GM19035 (cell line): Measurements from ENCODE around the gene CCDC47.
"Not testable (repeated sequence)": the region's sequence is repeated elsewhere in the genome, so short reads cannot be mapped to it uniquely, and the experiment has no call there.

Experiments
- ATAC-seq: cut with Tn5 transposase; IDR thresholded peaks from one replicate; pipeline ENCODE4 v1.9.1; 2021; ENCODE audit not compliant: unreplicated experiment

Gene CCDC47

DNA sequence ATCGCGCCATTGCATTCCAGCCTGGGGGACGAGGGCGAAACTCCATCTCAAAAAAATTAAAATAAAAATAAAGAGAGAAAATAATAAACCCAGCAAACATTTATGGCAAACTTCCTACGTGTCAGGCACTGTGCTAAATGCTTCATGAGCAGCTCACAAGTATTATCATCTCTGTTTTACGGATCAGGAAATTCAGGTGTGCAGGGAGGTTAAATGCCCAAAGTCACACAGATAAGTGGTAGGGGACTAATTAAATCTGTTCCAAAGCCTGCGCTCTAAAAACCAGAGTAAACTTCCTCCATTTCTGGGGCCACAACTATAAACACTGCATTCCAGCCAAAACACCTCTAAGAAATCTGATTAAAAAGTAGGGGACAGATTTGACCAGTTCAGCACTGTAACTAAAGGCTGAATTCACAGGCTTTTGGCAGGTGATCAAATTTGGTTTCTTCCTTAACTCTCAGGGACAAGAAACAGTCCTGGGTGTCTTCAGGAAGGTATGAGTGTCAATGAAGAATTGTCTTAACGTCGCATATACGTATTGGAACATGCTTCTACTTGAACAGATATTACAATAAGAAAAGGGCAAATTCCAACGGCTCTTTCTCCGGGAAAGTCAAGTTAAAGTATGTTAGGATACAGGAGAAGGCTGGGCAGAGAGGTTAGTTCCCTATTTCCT lies 32.8 kb downstream of the CCDC47 start:
- no peak for ATAC-seq

DNA sequence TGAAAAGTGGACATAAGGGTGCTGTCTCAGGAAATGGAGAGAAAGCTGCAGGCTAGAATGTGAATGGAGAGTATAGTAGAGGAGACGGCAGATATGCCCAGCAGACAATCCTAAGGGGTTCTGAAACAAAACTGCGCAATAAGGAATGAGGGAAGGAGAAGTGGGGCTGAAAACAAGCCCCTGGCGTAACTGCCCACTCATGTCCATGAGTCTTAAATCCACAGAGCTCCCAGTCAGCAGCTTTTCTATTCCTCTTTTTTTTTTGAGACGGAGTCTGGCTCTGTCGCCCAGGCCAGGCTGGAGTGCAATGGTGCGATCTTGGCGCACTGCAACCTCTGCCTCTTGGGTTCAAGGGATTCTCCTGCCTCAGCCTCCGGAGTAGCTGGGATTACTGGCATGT lies 37.7 kb downstream of the CCDC47 start:
- ATAC-seq: no peak

DNA sequence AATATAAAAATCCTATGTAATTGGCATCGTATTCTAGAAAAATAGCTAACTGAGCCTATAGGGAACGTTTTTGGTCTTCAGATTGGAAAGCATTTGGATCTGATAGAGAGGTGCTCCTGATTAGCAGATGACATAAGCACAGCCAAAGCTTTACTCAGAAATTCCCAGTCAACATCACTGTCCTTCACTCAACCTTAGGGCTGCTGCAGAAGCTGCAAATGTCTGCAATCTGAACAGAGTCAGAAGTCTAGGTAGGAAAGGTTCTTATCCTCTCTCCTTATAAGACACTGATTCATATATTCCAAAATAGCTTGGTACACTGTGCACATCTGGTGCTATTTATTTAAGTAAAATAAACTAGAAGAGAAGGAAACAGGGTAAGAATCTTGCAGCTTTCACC lies 51.0 kb downstream of the CCDC47 start:
- ATAC-seq: no peak

DNA sequence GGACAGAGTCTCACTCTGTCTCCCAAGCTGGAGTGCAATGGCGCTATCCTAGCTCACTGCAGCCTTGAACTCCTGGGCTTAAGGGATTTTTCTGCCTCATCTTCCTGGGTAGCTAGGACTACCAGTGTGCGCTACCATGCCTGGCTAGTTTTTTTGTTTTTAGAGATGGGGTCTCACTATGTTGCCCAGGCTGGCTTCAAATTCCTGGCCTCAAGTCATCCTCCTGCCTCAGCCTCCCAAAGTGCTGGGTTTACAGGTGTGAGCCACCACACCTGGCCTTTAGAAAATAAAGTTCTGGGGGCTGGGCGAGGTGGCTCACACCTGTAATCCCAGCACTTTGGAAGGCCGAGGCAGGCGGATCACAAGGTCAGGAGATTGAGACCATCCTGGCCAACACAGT lies 53.2 kb downstream of the CCDC47 start:
- ATAC-seq: not testable (repeated sequence)

DNA sequence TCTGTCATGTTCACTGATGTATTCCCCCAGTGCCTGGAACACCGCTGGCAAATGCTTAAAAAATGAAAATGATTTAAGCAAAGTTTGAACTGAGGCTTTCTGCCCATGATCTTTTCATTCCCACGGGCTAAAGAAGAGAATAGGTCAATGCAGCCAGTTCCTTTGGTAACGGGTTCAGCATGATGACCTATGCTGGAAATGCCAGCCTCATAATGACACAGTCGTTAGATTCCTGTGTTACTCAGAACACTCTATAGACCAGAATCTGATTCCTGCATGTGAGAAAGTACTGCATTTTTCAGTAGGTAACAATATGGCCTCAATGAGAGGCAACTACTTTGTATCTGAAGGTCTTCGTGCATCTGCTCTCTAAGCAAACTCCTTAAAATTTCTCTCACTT lies 54.4 kb downstream of the CCDC47 start:
- ATAC-seq: no peak

DNA sequence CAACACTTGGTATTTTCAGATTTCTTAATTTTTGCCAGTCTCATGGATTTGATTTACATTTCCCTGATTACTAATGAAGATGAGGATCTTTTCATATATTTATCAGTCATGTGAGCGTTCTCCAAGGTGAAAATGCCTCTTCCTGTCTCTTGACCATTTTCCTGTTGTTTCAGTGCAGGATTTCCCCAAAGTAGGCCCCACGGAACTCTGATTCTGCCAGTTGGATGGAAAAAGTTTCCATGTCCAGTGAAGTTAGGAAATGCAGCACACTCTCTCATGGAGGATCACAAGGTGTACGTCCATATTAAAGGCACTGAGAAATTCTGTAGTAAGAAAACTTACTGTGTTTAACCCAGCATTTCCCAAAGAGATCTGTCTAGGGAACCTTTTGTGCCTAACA lies 57.0 kb downstream of the CCDC47 start:
- no peak for ATAC-seq

DNA sequence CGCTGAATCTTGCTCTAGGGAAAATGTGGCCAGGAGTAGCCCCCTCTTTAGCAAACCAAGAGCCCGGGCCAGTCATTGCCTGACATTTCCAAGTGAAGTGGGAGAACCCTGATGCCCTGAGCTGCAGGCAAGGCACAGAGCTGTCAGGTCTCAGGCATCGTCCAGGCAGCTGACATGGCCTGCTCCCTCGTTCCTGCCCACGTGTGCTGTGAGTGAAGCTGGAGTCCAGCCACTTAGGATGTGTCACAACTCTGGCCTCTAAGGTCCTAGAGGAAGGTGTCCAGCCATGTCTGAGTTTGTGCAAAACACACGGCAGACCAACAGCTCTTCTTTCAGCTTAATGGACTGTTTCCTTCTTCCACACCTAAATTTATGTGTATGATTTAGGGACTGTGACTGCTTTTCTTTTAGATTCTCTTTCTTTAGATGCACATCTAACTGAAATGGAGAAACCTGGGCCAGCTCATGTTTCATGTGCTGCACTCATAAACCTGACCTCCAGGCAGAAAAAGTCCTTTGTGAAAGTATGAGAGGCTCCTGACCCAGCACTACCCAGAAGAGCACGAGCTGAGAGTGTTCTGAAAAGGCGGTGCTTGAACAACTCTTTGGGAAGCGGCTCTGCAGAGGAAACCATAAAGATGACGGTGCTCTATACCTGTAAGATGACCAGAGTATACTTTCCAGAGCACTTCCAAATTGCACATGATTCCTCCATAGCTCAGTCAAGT lies 58.7 kb downstream of the CCDC47 start:
- no peak for ATAC-seq

DNA sequence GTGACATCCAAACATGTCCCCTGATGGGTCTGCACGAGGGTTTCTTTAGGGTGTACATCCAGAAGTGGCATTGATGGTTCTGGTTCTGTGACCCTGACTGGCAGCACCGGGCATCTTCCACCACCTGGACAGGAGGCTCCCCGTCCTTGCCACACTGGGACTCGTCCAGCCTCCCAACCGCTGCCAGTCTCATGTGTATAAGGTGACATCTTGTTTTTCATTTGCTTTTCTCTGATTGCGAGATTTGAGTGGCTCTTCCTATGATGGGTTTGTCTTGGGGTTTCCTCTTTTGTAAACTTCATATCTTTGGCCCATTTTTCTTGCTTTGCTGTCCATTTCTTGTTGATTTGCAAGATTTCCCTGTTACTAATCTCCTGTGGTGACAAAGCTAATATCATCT lies 64.3 kb downstream of the CCDC47 start:
- ATAC-seq: no peak

DNA sequence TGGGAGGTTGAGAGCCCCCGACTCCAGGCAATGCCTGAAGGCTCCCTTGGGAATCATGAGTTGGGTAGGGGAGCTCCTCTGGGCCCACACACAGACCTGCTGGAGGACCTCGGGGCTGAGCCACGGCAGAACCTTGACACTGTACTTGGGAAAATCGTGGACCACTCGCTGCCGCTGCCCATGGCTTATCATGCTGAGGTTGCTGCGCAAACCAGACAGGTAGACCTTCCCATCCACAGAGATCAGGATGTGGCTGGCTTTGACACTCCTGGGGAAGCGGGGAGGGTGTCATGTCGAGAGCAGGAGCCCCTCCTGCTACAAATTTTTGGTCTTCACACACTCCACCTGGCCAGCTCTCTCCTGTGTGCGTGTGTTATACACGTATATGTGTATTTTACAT lies 66.2 kb downstream of the CCDC47 start:
- ATAC-seq: no peak

DNA sequence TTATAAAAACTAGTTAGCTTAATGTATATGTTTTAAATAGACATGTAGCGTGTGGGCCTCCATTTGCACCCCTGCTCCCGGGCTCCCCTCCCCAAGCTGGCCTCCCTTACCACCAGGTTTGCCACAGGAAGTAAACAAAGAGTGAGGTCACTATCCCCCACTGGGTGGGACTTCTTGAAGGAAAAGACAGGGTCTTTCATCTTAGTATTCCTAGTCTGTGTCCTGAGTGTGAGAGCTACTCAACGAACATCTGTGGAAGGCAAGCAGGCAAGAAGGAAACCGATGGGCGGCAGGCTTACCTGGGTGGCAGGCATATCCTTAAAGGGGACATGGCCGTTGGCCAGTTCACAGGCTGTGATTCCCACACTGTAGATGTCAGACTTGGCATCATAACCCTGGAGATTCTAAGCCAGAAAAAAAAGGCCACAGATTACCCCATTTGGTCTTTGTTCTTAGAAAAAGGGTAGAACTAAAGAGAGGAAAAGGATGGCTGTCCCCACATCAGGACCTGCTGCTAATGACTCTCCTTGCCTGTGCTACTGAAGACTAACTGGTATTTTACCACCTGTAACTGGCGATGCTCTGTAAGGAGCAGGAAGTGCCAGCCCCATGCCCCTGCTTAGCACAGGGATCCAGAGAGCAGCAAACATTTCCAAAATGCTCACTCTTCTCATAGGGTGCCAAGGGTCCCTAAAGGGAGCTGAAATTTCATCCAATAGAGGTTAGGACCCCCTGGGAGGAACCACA lies 66.9 kb downstream of the CCDC47 start:
- no peak for ATAC-seq

DNA sequence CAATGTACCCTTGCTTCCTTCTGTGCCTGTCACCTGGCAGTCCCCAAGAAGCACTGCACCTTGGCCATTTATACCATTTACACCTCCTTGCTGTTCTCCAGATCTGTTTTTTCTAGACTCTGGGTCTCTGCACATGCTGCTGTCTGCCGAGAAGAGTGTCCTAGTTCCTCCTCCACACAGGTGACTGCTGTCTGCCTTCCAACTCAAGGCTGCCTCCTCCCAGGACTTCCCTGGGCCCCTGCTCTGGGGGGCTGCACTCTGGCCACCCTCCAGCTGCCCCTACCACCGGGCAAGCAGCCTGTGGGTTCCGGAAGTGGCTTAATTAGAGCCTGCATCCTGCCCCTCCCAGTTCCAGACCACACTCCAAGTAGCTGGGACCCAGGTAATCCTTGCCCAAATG lies 67.7 kb downstream of the CCDC47 start:
- no peak for ATAC-seq

DNA sequence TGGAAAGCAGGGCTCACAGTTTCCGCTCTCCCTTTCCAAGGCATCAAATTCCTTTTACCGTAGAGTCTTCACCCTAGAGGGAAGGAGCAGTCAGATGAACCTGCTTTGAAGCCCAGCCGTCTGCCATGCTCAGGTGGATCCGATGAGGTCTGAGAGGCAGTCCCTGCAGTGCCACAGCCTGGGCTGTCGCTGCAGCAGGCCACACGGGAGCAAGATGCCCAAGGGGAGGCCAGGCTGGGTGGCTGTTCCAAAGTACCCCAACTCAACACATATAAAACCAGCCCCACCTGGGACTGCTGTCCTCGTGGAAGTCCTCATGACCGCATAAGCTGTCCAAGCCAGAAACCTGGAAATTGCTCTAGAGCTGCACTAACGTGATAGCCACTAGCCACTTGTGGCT lies 68.6 kb downstream of the CCDC47 start:
- no peak for ATAC-seq

DNA sequence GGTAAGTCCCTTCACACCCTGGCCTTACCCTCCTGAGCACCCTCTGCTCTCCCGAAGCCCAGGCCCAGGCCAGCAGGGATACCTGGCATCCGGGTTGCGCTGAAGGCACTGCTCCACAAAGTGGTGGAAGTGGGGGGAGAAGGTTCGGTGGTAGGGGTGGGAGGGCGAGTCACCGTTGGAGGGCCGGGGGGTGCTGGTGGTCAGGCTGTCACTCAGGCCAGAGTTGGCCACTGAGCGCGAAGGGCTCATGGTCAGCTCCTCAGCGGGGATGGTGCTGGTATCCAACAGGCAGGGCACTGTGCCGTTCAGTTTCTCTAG lies 69.2 kb downstream of the CCDC47 start:
- no peak for ATAC-seq

DNA sequence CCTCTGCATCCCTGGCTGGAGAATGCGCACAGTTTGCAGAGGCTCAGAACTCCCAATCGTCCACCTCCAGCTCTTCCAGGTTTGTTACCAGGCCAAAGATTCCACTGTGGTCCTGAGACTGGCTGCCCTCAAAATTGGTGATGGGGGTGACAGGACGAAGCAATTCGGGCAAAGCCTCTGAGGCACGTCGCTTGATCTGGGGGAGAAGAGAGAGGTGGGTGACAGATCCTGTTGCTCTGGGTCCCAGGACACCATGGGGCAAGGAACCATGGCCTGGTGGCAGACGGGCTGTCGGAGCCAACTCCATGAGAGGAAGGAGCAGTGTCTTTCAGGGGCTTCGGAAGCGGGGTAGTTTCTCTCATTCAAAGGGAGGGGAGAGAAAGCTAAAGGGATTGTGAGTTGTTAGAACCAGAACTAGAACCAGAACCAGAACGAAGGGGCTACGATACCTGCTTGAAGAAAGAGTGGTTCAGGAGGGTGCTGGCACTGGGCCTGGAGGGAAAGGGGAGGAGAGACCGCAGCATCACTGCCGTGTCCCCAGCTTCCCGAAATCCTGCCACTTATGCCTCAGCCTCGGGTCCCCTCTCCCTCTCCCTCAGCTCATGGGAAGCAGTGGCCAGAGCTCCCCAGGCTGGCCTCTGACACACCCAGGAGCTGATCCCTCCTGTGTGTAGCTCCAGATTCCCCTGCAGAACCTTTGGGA lies 69.7 kb downstream of the CCDC47 start:
- ATAC-seq: no peak

DNA sequence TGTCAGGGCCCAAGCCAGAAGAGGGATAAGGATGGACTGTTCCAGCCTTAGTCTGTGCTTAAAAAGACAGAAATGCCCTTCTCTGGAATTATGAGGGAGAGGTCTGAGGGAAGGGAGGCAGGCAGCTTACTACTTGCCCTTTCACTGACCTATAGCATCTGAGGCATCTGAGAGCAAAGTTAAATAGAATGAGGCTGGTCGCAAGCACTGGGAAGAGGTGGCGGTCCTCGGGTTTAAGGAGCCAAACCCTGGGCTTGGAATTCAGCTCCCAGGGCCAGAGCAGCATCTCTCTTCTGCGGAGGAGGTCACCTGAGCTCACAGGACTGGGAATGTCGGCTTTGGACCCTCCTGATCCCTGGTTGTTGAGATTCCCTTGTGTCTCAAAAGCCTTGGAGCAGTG lies 70.4 kb downstream of the CCDC47 start:
- ATAC-seq: no peak

DNA sequence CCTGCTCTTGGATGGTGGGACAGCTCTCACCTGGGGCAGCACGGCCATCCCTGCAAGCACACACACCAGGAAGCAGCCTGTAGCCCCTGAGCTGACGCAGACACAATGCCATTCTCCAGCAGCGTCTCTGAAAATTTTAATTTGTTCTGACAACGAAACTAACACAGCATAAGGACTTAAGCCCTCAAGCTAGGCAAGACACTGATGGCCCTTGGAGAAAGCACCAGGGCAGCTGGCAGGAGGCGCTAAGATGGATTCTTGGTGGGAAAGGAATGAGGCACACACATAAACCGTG lies 70.7 kb downstream of the CCDC47 start:
- no peak for ATAC-seq

DNA sequence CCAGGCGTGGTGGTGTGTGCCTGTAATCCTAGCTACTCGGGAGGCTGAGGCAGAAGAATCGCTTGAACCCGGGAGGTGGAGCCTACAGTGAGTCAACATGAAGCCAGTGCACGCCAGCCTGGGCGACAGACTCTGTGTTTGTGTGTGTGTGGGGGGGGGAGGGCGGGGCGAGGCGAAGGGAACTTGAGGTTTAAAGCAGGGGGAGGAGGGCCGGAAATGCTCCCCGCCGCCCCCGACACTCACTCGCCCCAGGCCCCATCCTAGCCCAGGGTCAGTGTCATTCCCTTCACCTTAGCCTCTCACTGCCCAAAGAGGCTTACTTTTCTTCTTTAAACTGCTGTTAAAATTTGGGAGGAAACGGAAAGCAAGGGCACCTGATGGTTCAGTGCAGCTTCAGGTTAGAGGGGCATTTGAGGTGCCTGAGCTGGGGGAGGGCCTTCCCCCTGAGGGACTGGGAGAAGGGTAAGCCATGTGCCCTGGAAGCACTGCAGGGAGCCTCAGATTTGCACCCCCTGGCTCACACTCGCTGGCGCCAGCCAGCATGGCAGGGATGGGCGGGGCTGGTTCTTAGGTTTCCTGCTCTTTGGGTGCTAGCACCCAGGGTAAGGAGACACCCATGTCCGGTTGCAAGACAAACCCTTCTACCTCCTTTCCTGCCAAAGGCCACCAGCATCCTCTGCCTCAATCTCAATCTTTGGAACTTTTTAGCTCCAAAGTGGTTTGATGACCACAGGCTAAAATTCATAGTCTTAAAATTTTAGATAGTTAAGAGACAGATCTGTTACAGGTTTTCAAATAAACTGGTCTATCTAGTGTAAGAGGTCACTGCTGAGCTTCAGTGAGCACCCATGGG lies 71.3 kb downstream of the CCDC47 start:
- no peak for ATAC-seq

DNA sequence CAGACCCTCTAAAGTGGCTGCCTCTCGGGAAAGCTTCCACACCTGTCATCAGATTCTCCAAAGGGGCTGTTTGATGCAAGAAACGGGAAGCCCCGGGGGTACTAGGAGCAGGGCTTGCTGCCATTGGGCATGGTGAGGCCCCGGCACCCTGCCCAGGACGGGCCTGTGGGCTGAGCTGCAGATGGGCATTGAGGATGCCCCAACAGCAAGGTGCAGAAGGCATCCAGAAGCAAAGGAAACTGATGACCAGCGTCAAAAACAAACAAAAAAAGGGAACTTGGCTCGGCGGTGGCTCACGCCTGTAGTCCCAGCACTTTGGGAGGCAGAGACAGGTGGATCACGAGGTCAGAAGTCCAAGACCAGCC lies 72.0 kb downstream of the CCDC47 start:
- ATAC-seq: no peak

DNA sequence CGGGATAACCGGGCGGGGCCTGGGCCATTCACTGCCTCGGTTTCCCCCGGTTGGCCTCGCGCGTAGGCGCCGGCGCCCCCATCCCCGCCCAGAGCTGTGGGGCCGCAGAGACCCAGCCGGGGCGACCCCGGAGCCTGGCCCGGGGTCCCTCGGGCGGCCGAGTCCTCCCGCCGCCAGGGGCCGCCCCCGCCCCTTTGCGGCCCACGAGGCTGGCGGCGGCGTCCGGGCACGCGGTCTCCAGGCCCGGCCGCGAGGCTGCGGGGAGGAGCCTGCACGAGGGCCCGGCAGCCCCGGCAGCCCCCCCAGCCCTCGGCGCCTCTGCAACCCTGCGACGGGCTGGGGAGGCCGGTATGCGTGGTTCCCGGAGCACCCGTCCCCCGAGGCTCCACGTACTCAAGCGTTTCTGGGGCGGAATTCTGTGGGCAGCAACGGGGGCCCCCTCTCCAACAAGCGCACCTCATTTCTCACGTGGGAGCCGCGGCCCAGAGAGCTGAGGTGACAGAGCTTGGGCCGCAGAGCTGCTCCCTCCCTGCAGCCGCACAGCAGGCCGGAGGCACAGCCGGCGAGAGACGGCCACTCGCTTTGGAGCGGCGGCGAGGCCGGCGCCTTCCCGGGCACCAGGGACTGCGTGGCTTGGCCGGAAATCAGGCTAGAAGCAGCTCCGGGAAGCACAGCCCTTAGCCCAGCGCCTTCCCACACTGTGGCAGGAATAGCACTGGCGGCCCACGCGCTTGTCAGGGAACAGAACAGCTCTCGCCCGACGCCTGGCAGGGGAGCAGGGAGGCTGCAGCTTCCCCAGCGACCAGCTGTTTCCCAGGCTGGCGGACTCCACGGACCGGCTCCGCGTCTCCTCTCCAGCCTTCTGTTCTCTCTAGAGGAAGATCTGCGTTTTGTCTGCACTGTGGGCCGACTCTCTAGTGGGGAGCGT lies 72.6 kb downstream of the CCDC47 start:
- no peak for ATAC-seq
